K562 (cell line): ENCODE results near the gene CADM2. TPM values are rescaled to one million over a fixed set of nuclear protein-coding genes. Genes with fewer than 3 reads are reported as not detected.

Experiments
- ATAC-seq: fragments of 200-7000 bp; cut with Tn5 transposase; 3 replicates; pipeline ENCODE4 v1.9.1; 2020; ENCODE audit warnings: moderate library complexity
- BruUV-seq: library from RNA; stranded (reverse); fragments of 400-500 nt; replicated peaks from 2 replicates; lab custom pipeline; 2021; lab: Mats Ljungman, UMichigan
- CTCF ChIA-PET: fragments of 300-600 bp; formaldehyde crosslinking; extraction: SDS; loops from one replicate; lab custom pipeline; 2021; ENCODE audit warnings: low intra/inter-chr PET ratio; lab: Yijun Ruan, JAX
- POLR2A ChIA-PET: fragments of 300-600, 350-650 bp; sonication (Branson Sonifier 250); formaldehyde crosslinking; extraction: SDS; loops from one replicate; lab custom pipeline; 2021; ENCODE audit warnings: antibody characterized with exemption, inconsistent platforms; lab: Yijun Ruan, JAX
- DNase-seq, 4 experiments: peaks; one replicate each; pipeline versions ENCODE4 v3.0.0 to v3.0.0-alpha.2; 2011 to 2018; ENCODE audit warnings: low spot score in 3 of 4, mixed read lengths in 3 of 4; ENCODE audit errors: extremely low read depth in 1 of 4
- FAIRE-seq: peaks from 2 replicates; lab custom pipeline; 2011; peaks lifted over from hg19 to GRCh38; lab: Jason Lieb, UNC
- H2AFZ ChIP-seq: 2 replicates; pipeline ENCODE4 v1.6.0; 2011; ENCODE audit warnings: low read depth, low read length, control low read depth, inconsistent platforms
- H3K27ac ChIP-seq: fragments of 200-600 bp; 3 replicates; pipeline ENCODE4 v1.8.0; 2011; ENCODE audit warnings: low read depth, mild to moderate bottlenecking, control low read depth, inconsistent platforms, low read length, moderate library complexity, mixed read lengths; ENCODE audit errors: extremely low read depth
- H3K27me3 ChIP-seq, 2 experiments: fragments of 300-600 bp in 1 of 2; 2 replicates in 1 of 2; 3 replicates in 1 of 2; pipeline versions ENCODE4 v1.6.0 to v1.8.0; 2011; ENCODE audit warnings: inconsistent platforms in 2 of 2, low read length in 2 of 2, mild to moderate bottlenecking in 1 of 2, mixed read lengths in 1 of 2, moderate library complexity in 1 of 2; ENCODE audit not compliant: control insufficient read depth in 2 of 2, insufficient read depth in 2 of 2
- H3K36me3 ChIP-seq: fragments of 300-600 bp; 3 replicates; pipeline ENCODE4 v1.8.0; 2011; ENCODE audit warnings: mild to moderate bottlenecking, low read length, inconsistent platforms; ENCODE audit not compliant: control insufficient read depth, insufficient read depth
- H3K4me1 ChIP-seq, 2 experiments: fragments of 200-600 bp in 1 of 2; replicated peaks in 1 of 2; 2 replicates in 1 of 2; 3 replicates in 1 of 2; pipeline versions ENCODE4 v1.5.1 to v1.8.0; 2011; ENCODE audit warnings: inconsistent platforms in 2 of 2, low read length in 2 of 2, mild to moderate bottlenecking in 1 of 2, mixed read lengths in 1 of 2, moderate library complexity in 1 of 2; ENCODE audit not compliant: control insufficient read depth in 2 of 2, insufficient read depth in 2 of 2
- H3K4me2 ChIP-seq: 2 replicates; pipeline ENCODE4 v1.6.1; 2011; ENCODE audit warnings: low read length, control low read depth, inconsistent platforms, mixed read lengths; ENCODE audit not compliant: insufficient read depth
- H3K4me3 ChIP-seq: fragments of 200-600 bp; sonication (generic), shearing (Covaris generic); 2 replicates; pipeline ENCODE4 v1.5.1; 2016; ENCODE audit warnings: control low read depth, inconsistent platforms
- H3K79me2 ChIP-seq: fragments of 200-600 bp; 3 replicates; pipeline ENCODE4 v1.8.0; 2011; ENCODE audit warnings: low read length, inconsistent platforms; ENCODE audit not compliant: control insufficient read depth, insufficient read depth
- H3K9ac ChIP-seq, 2 experiments: 2 replicates each; pipeline versions ENCODE4 v1.6.0 to v1.6.1; 2011; ENCODE audit warnings: low read depth in 2 of 2, low read length in 2 of 2, control low read depth in 1 of 2, inconsistent platforms in 1 of 2, mild to moderate bottlenecking in 1 of 2, mixed read lengths in 1 of 2; ENCODE audit not compliant: insufficient read depth in 1 of 2
- H3K9me1 ChIP-seq: one replicate; pipeline ENCODE4 v1.6.0; 2011; ENCODE audit warnings: inconsistent platforms, mild to moderate bottlenecking, low read length, moderate library complexity; ENCODE audit not compliant: control insufficient read depth, insufficient read depth
- H3K9me3 ChIP-seq: replicated peaks from 2 replicates; pipeline ENCODE4 v1.5.1; 2011; ENCODE audit warnings: low read depth, low read length, inconsistent platforms; ENCODE audit not compliant: control insufficient read depth, insufficient read depth
- H4K20me1 ChIP-seq: replicated peaks from 2 replicates; pipeline ENCODE4 v1.6.1; 2011; ENCODE audit warnings: low read length, inconsistent platforms, mixed read lengths; ENCODE audit not compliant: control insufficient read depth, insufficient read depth
- MCM2 ChIP-seq: fragments of 450-650 bp; IDR thresholded peaks from 2 replicates; pipeline ENCODE4 v1.6.1; 2017; ENCODE audit warnings: low read depth, mild to moderate bottlenecking
- NEUROD1 ChIP-seq: fragments of 150-350 bp; IDR thresholded peaks from 2 replicates; pipeline ENCODE4 v1.6.1; 2014; ENCODE audit warnings: borderline replicate concordance, low read length, low read depth; ENCODE audit not compliant: partially characterized antibody
- PHF8 ChIP-seq: fragments of 200-600 bp; sonication (generic); IDR thresholded peaks from 2 replicates; pipeline ENCODE4 v1.6.1; 2012; ENCODE audit warnings: mixed run types, mild to moderate bottlenecking, inconsistent platforms, low read length, moderate library complexity, borderline replicate concordance
- TAF15 ChIP-seq: fragments of 200-400 bp; formaldehyde crosslinking; IDR thresholded peaks from 2 replicates; pipeline ENCODE4 v1.6.1; 2017; ENCODE audit warnings: mild to moderate bottlenecking, low read depth, low read length, moderate library complexity
- TGIF2 ChIP-seq: sonication (generic); formaldehyde crosslinking; IDR thresholded peaks from 2 replicates; pipeline ENCODE4 v1.8.1; 2022; ENCODE audit warnings: mild to moderate bottlenecking, missing genetic modification reagents, moderate library complexity
- TOE1 ChIP-seq, 2 experiments: fragments of 450-650 bp in 1 of 2; sonication (generic) in 1 of 2; formaldehyde crosslinking in 1 of 2; IDR thresholded peaks; 2 replicates each; pipeline versions ENCODE4 v1.7.1 to v1.8.0; 2016 to 2022; ENCODE audit warnings: borderline replicate concordance in 2 of 2, mild to moderate bottlenecking in 2 of 2, antibody characterized with exemption in 1 of 2, inconsistent platforms in 1 of 2, low read depth in 1 of 2, missing genetic modification reagents in 1 of 2, moderate library complexity in 1 of 2
- U2AF1 ChIP-seq: fragments of 200-400 bp; formaldehyde crosslinking; optimal IDR thresholded peaks from 2 replicates; pipeline ENCODE3; 2017; ENCODE audit warnings: mild to moderate bottlenecking, low read depth, low read length, moderate library complexity
- ZNF121 ChIP-seq: sonication (generic); formaldehyde crosslinking; conservative IDR thresholded peaks from 2 replicates; pipeline ENCODE4 v1.8.0; 2022; ENCODE audit warnings: missing genetic modification reagents
- ZNF282 ChIP-seq: sonication (generic); formaldehyde crosslinking; IDR thresholded peaks from 2 replicates; pipeline ENCODE4 v1.8.1; 2023; ENCODE audit warnings: missing genetic modification reagents
- WGBS: fragments of 100-300 bp; shearing (Covaris generic); methylation state at CpG from one replicate; pipeline ENCODE4 v1.1.6; 2016; ENCODE audit warnings: low coverage, mixed read lengths; ENCODE audit not compliant: insufficient coverage; ENCODE audit errors: missing lambda C conversion rate; 5-methylcytosine and 5-hydroxymethylcytosine counted together
- in situ Hi-C: fragments of 300-500 bp; cut with MboI; formaldehyde crosslinking; loops from 4 replicates; pipeline ENCODE4 v1.15.0; 2018; ENCODE audit warnings: inconsistent platforms, mixed read lengths
- intact Hi-C: fragments of 100-400 bp; cut with micrococcal nuclease; formaldehyde crosslinking; loops from 2 replicates; pipeline ENCODE4 v1.14.2; 2022
- polyA plus RNA-seq, 8 experiments: library from polyadenylated mRNA; depleted of rRNA in 4 of 8; stranded (reverse) in 5 of 8; unstranded in 3 of 8; fragments of >200 nt; fragmentation: Nextera tagmentation in 2 of 8; fragmentation: Illumina TruSeq in 1 of 8; extraction: Ambion mirVana in 2 of 8; extraction: Trizol in 1 of 8; gene quantifications; 2 replicates each; pipeline versions ENCODE4 v1.2.1 to v1.2.3, GENCODE V29; 2011 to 2014; ENCODE audit warnings: inconsistent platforms in 1 of 8, missing spikeins in 1 of 8
- total RNA-seq, 7 experiments: library from RNA; depleted of rRNA in 6 of 7; stranded (reverse); fragments of >200 nt in 6 of 7; fragmentation: Illumina TruSeq in 2 of 7; extraction: Trizol in 2 of 7; gene quantifications; 2 replicates each; pipeline versions ENCODE4 v1.2.1 to v1.2.3, GENCODE V29; 2011 to 2021; ENCODE audit warnings: low replicate concordance in 1 of 7
- TF ChIP-seq, protein P1 (sequence below), 2 experiments: fragments of 450-650 bp in 1 of 2; sonication (generic) in 1 of 2; formaldehyde crosslinking in 1 of 2; IDR thresholded peaks; 2 replicates each; pipeline versions ENCODE4 v1.7.1 to v1.9.0; 2016 to 2022; ENCODE audit warnings: inconsistent platforms in 1 of 2, mild to moderate bottlenecking in 1 of 2, missing genetic modification reagents in 1 of 2
- TF ChIP-seq, protein P2 (sequence below): fragments of 450-650 bp; formaldehyde crosslinking; conservative IDR thresholded peaks from 2 replicates; pipeline ENCODE4 v1.4.0; 2022; ENCODE audit warnings: mild to moderate bottlenecking, missing genetic modification characterization

CADM2 gene
- total and polyA plus RNA-seq, 9 of the 15 experiments (the other 6 are each of a cell fraction or from before 2014, with no cell fraction given): 0.11 to 3.2 (median 0.95) TPM

- no peak for TF ChIP-seq NEUROD1
- TF ChIP-seq MCM2: no peak
Observed at GRCh38 chr3:85605066-85605465, 646.3 kb downstream of the CADM2 start (continued).

GRCh38 chr3:85626662-85627061, 667.9 kb downstream of the CADM2 start:
- DNase-seq (no peak), FAIRE-seq (no peak), ATAC-seq (no peak)
- no peaks in the 10 kb centered on the region for H3K9me1 ChIP-seq
- ChIA-PET CTCF (no interaction called here), POLR2A (no interaction called here)
- no peaks in the 10 kb centered on the region for H3K36me3 ChIP-seq
- H2AFZ ChIP-seq: no peak overlapping the region
- intact Hi-C loops: no loop called here
- H3K79me2 ChIP-seq: no peaks in the 10 kb centered on the region
- no peak overlapping the region for H3K9ac ChIP-seq
- in situ Hi-C loops: no loop called here
- 0% methylated on average over 2 of the region's 2 CpGs for WGBS
- H4K20me1 ChIP-seq: no peaks in the 10 kb centered on the region
- no TSS peak for BruUV-seq
- H3K4me1 ChIP-seq: no peaks in the 10 kb centered on the region
- no peak overlapping the region for H3K4me3 ChIP-seq
- no peak overlapping the region for H3K4me2 ChIP-seq
- H3K9me3 ChIP-seq: no peaks in the 10 kb centered on the region
- H3K27ac ChIP-seq: no peak overlapping the region
- H3K27me3 ChIP-seq: no peaks in the 10 kb centered on the region
- TF ChIP-seq, protein P1, sequence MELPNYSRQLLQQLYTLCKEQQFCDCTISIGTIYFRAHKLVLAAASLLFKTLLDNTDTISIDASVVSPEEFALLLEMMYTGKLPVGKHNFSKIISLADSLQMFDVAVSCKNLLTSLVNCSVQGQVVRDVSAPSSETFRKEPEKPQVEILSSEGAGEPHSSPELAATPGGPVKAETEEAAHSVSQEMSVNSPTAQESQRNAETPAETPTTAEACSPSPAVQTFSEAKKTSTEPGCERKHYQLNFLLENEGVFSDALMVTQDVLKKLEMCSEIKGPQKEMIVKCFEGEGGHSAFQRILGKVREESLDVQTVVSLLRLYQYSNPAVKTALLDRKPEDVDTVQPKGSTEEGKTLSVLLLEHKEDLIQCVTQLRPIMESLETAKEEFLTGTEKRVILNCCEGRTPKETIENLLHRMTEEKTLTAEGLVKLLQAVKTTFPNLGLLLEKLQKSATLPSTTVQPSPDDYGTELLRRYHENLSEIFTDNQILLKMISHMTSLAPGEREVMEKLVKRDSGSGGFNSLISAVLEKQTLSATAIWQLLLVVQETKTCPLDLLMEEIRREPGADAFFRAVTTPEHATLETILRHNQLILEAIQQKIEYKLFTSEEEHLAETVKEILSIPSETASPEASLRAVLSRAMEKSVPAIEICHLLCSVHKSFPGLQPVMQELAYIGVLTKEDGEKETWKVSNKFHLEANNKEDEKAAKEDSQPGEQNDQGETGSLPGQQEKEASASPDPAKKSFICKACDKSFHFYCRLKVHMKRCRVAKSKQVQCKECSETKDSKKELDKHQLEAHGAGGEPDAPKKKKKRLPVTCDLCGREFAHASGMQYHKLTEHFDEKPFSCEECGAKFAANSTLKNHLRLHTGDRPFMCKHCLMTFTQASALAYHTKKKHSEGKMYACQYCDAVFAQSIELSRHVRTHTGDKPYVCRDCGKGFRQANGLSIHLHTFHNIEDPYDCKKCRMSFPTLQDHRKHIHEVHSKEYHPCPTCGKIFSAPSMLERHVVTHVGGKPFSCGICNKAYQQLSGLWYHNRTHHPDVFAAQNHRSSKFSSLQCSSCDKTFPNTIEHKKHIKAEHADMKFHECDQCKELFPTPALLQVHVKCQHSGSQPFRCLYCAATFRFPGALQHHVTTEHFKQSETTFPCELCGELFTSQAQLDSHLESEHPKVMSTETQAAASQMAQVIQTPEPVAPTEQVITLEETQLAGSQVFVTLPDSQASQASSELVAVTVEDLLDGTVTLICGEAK (IDR thresholded peaks at IDR 0.05): no peak
- TF ChIP-seq, protein P1 (CRISPR knock-in tag; IDR thresholded peaks at IDR 0.05): no peak
- TF ChIP-seq ZNF282 (CRISPR knock-in tag) (no peak), TAF15 (no peak), TGIF2 (CRISPR knock-in tag) (no peak), TOE1 (IDR thresholded peaks at IDR 0.05; ENCODE audit: borderline replicate concordance) (no peak), TOE1 (CRISPR knock-in tag; IDR thresholded peaks at IDR 0.05; ENCODE audit: borderline replicate concordance, low read depth) (no peak), ZNF121 (no peak), PHF8 (no peak), U2AF1 (no peak)
- TF ChIP-seq, protein P2, sequence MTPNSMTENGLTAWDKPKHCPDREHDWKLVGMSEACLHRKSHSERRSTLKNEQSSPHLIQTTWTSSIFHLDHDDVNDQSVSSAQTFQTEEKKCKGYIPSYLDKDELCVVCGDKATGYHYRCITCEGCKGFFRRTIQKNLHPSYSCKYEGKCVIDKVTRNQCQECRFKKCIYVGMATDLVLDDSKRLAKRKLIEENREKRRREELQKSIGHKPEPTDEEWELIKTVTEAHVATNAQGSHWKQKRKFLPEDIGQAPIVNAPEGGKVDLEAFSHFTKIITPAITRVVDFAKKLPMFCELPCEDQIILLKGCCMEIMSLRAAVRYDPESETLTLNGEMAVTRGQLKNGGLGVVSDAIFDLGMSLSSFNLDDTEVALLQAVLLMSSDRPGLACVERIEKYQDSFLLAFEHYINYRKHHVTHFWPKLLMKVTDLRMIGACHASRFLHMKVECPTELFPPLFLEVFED (CRISPR knock-in tag): no peak
